Esophagus squamous epithelium (tissue), 4 donors: Measurements from ENCODE around the gene FCRL5.

ENCODE experiments used
- CTCF ChIP-seq, 6 experiments: fragments of 450-650 bp in 4 of 6; fragments of 200-600 bp in 2 of 6; sonication (generic) in 2 of 6; IDR thresholded peaks; one replicate each; pipeline ENCODE4 v1.5.1; 2016 to 2019; ENCODE audit warnings: antibody characterized with exemption in 6 of 6, mild to moderate bottlenecking in 4 of 6, moderate library complexity in 4 of 6
- POLR2A ChIP-seq, 4 donors: fragments of 450-650 bp; IDR thresholded peaks; one replicate each; pipeline ENCODE4 v1.6.1; 2017; ENCODE audit warnings: antibody characterized with exemption in 4 of 4, mild to moderate bottlenecking in 4 of 4, moderate library complexity in 3 of 4

- TF ChIP-seq CTCF (IDR thresholded peaks at IDR 0.05) (no peak), POLR2A (IDR thresholded peaks at IDR 0.05) (no peak)
Observed at GRCh38 chr1:157566484-157567300, 14.4 kb upstream of the FCRL5 start.
